ENCODE results near the gene UNKL. TPM values are rescaled to one million over a fixed set of nuclear protein-coding genes. Genes with fewer than 3 reads are reported as not detected.
A peak's percentile ranks its signal among the peaks of the same experiment; 100 is the strongest.

UNKL gene
- total RNA-seq, 4 donors from 2014 or later: 31.8 to 38.8 (median 35.8) TPM

DNA sequence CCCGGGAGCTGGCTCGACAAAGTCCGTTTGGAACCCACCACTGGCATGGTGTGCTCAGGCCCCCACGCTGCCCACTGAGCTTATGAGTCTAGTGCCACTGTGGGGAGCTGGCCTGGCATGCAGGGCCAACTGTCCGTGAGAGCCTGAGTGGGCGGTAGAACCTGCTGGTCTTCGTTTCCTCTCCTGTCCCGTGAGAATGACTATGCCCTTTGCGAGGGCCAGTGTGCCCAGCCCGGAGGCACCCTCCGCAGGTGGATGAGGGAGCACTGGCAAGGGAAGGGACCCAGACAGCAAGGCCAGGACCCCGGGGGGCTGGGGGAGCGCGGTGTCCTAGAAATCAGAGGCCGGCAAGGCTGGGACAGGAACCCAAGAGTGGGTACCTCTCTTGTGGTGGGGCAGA, 77.9 kb downstream of the UNKL start:
- in situ Hi-C loops (cut with MboI; ENCODE audit: low sequenced_read_pairs in 4 of 4) (no loop called here), intact Hi-C loops (cut with DNase I; ENCODE audit: low total_unique reads) (no loop called here)
- no peaks in the 10 kb centered on the region for H3K9me3 ChIP-seq
- H3K4me1 ChIP-seq: peaks cover 0 to 4% of the 10 kb centered on the region in 2 donors
- no peak overlapping the region for H3K27ac ChIP-seq
- no peak for ATAC-seq
- TF ChIP-seq POLR2A (IDR thresholded peaks at IDR 0.05) (no peak), CTCF (IDR thresholded peaks at IDR 0.05 in 4 of 5, conservative IDR thresholded peaks at IDR 0.05 in 1 of 5) (no peak)
- no peak overlapping the region for H3K4me3 ChIP-seq
- H3K27me3 ChIP-seq: peaks cover 26 to 39% (median 37%) of the 10 kb centered on the region in 3 donors
- no peak for DNase-seq
- H3K36me3 ChIP-seq: no peaks in the 10 kb centered on the region

DNA sequence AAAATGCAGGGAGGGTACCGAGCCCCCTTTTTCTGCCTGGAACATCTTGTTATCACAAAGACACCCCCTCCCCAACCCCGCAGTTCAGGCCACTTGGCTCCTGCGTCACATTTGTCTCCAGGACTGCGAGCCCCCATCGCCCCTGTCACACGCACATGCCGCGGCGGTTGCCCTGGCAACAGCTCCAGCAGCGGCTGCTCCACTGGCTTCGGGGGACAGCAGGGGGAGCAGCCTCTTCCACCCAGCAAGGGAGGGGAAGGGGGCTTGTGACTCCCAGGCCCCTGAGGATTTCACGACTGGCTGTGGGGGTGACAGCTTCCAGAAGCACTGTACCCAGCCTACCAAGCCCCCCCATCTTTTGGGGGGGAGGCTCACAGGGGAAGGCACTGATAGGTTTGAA, 78.5 kb downstream of the UNKL start:
- H3K27me3 ChIP-seq: peaks cover 27 to 43% (median 40%) of the 10 kb centered on the region in 3 donors
- H3K27ac ChIP-seq: no peak overlapping the region
- H3K36me3 ChIP-seq: no peaks in the 10 kb centered on the region
- in situ Hi-C loops (cut with MboI; ENCODE audit: low sequenced_read_pairs in 4 of 4): no loop called here
- H3K4me1 ChIP-seq: peaks cover 0 to 4% of the 10 kb centered on the region in 2 donors
- no peaks in the 10 kb centered on the region for H3K9me3 ChIP-seq
- H3K4me3 ChIP-seq: no peak overlapping the region
- intact Hi-C loops (cut with DNase I; ENCODE audit: low total_unique reads): no loop called here
- DNase-seq (no peak), ATAC-seq (no peak)
- TF ChIP-seq CTCF (IDR thresholded peaks at IDR 0.05 in 4 of 5, conservative IDR thresholded peaks at IDR 0.05 in 1 of 5) (no peak), POLR2A (IDR thresholded peaks at IDR 0.05) (no peak)

DNA sequence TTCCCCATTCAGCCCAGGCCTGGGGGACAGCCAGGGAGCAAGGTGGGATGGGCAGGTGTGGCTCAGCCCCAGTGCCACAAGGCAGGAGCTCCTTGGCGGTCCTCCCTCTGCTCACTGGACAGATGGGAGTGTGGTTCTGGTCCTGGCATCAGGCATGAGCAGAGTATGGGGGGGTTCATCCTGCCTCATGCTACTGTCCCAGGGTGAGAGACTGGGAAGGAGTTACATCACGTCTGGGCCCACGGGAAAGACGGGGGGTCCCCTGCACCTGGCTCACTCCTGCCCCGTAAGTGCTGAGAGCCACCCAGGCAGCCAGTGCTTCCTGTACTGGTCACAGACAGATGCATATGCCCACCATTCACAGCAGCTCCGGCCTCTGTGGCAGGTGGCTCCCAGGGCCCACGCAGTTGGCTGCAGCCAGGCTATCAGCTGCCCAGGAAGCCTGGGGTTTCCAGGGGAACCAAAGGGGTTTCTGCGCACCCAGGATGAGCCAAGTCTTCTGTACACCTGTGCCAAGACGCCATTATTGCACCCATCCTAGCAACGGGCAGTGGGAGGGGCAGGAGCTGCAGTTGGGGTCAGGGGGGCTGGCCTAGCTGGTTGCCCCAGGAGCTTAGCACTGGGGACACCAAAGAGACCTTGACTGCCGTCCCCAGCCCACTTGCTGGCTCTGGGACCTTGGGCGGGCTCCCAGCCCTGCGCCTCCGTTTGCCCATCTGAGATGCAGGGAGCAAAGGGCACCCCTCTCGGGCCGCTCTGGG, 79.1 kb downstream of the UNKL start:
- intact Hi-C loops (cut with DNase I; ENCODE audit: low total_unique reads): no loop called here
- Histone ChIP-seq H3K4me1 (peaks cover 0 to 4% of the 10 kb centered on the region in 2 donors), H3K4me3 (no peak overlapping the region), H3K27ac (no peak overlapping the region), H3K36me3 (no peaks in the 10 kb centered on the region), H3K9me3 (no peaks in the 10 kb centered on the region), H3K27me3 (peaks cover 27 to 47% (median 46%) of the 10 kb centered on the region in 3 donors)
- in situ Hi-C loops (cut with MboI; ENCODE audit: low sequenced_read_pairs in 4 of 4): no loop called here
- no peak for TF ChIP-seq POLR2A (IDR thresholded peaks at IDR 0.05)
- TF ChIP-seq CTCF (IDR thresholded peaks at IDR 0.05 in 4 of 5, conservative IDR thresholded peaks at IDR 0.05 in 1 of 5): no peak
- ATAC-seq: no peak
- DNase-seq: no peak

DNA sequence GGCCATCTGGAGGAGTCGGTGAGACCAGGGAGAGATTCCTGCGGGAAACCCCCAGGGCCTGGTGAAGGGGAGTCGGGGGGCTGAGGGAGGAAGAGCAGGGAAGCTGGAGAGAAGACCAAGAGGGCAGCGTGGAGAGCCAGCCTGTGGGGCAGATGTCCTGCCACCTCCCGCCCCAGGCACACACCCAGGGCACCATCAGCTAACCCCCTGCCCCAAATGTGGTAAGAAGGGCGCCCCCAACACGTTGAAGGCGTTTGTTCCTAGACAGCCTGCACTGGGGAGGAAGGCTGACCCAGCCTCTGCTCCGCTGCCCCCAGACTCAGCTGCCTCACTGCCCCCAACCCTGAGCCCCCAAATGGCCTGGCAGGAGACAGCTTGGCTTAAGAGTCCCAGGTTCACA, 79.8 kb downstream of the UNKL start:
- no peak for TF ChIP-seq CTCF (IDR thresholded peaks at IDR 0.05 in 4 of 5, conservative IDR thresholded peaks at IDR 0.05 in 1 of 5)
- no peak for TF ChIP-seq POLR2A (IDR thresholded peaks at IDR 0.05)
- ATAC-seq (no peak), DNase-seq (no peak)
- Histone ChIP-seq H3K9me3 (no peaks in the 10 kb centered on the region), H3K27me3 (peaks cover 27 to 52% (median 47%) of the 10 kb centered on the region in 3 donors), H3K4me1 (peaks cover 0 to 4% of the 10 kb centered on the region in 2 donors), H3K36me3 (no peaks in the 10 kb centered on the region), H3K27ac (no peak overlapping the region), H3K4me3 (peak overlapping the region in 1 of 4 donors; percentile 56)
- in situ Hi-C loops (cut with MboI; ENCODE audit: low sequenced_read_pairs in 4 of 4): no loop called here
- intact Hi-C loops (cut with DNase I; ENCODE audit: low total_unique reads): no loop called here
